Measurements from ENCODE around the gene MYL2. TPM values are rescaled to one million over a fixed set of nuclear protein-coding genes. Genes with fewer than 3 reads are reported as not detected.

Gene MYL2
- total and polyA plus RNA-seq, 12 donors, result 9,270 to 56,186 (median 26,130) TPM

DNA sequence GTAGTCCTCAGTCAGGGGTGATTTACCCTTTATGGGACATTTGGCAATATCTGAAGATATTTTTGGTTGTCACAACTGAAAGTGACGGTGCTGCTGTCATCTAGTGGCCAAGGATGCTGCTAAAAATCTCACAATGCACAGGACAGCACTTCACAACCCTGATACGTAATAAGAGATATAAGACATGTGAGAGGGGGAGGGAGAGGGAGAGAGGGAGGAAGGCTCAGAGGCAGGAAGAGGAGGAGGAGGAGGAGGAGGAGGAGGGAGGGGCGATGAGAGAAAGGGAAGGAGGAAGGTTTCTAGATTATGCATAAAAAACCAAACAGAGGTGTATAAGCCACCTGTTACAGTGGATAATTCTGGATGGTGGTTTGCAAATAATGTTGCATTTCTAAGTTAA lies 14.3 kb downstream of the MYL2 start:
- H3K4me1 ChIP-seq, result no peaks in the 10 kb centered on the region
- TF ChIP-seq, protein P1, sequence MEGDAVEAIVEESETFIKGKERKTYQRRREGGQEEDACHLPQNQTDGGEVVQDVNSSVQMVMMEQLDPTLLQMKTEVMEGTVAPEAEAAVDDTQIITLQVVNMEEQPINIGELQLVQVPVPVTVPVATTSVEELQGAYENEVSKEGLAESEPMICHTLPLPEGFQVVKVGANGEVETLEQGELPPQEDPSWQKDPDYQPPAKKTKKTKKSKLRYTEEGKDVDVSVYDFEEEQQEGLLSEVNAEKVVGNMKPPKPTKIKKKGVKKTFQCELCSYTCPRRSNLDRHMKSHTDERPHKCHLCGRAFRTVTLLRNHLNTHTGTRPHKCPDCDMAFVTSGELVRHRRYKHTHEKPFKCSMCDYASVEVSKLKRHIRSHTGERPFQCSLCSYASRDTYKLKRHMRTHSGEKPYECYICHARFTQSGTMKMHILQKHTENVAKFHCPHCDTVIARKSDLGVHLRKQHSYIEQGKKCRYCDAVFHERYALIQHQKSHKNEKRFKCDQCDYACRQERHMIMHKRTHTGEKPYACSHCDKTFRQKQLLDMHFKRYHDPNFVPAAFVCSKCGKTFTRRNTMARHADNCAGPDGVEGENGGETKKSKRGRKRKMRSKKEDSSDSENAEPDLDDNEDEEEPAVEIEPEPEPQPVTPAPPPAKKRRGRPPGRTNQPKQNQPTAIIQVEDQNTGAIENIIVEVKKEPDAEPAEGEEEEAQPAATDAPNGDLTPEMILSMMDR (IDR thresholded peaks at IDR 0.05), result no peak
- 17 to 24% methylated on average over 3 of the region's 3 CpGs for WGBS, 2 donors
- intact Hi-C loops (cut with DNase I), result no loop called here
- H3K27ac ChIP-seq, result no peak overlapping the region
- DNase-seq (no peak), ATAC-seq (no peak)
- H3K36me3 ChIP-seq, result peaks cover 0 to 15% (median 0%) of the 10 kb centered on the region in 9 donors
- no peaks in the 10 kb centered on the region for H3K27me3 ChIP-seq
- no peak overlapping the region for H3K4me3 ChIP-seq
- no peaks in the 10 kb centered on the region for H3K9me3 ChIP-seq

DNA sequence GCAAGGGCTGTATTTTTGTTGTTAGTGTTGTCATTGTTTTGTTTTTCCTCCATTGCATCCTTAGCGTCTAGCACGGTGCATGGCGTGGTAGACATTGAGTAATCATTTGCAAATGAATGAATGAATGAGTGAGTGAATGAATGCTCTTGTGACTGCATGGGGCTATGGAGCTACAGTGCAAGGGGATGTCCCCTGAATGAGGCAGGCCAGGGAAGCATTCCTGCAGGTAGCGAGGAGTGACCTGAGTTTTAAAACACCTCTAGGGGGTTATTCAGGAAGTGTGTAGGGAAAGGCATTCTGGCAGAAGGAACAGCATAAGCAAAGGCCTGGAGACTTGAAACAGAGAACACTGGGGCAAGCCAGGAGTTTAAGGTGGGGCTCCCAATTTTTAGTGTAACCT lies 16.9 kb downstream of the MYL2 start:
- ATAC-seq (no peak), DNase-seq (no peak)
- 92 to 96% methylated on average over 4 of the region's 4 CpGs for WGBS, 2 donors
- TF ChIP-seq, protein P1 (IDR thresholded peaks at IDR 0.05), result no peak
- no peak overlapping the region for H3K4me3 ChIP-seq
- H3K27ac ChIP-seq, result no peak overlapping the region
- no peaks in the 10 kb centered on the region for H3K4me1 ChIP-seq
- H3K27me3 ChIP-seq, result no peaks in the 10 kb centered on the region
- no peaks in the 10 kb centered on the region for H3K36me3 ChIP-seq
- intact Hi-C loops (cut with DNase I), result no loop called here
- H3K9me3 ChIP-seq, result no peaks in the 10 kb centered on the region

DNA sequence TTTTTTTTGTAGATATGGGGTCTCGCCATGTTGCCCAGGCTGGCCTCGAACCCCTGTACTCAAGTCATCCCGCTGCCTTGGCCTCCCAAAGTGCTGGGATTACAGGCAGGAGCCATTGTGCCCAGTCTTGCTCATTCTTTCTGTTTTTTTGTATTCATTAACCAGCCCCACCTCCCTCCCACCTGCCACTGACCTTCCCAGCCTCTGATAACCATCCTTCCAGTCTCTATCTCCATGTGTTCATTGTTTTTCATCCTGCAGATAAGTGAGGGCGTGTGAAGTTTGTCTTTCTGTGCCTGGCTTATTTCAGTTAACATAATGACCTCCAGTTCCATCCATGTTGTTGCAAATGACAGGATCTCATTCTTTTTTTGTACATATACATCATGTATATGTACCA lies 19.0 kb downstream of the MYL2 start:
- H3K27me3 ChIP-seq, result no peaks in the 10 kb centered on the region
- ATAC-seq, result no peak
- TF ChIP-seq, protein P1 (IDR thresholded peaks at IDR 0.05), result no peak
- 74 to 83% methylated on average over 4 of the region's 4 CpGs for WGBS, 2 donors
- no peak overlapping the region for H3K4me3 ChIP-seq
- no peak overlapping the region for H3K27ac ChIP-seq
- intact Hi-C loops (cut with DNase I), result no loop called here
- DNase-seq, result no peak
- no peaks in the 10 kb centered on the region for H3K9me3 ChIP-seq
- H3K4me1 ChIP-seq, result no peaks in the 10 kb centered on the region
- H3K36me3 ChIP-seq, result no peaks in the 10 kb centered on the region

DNA sequence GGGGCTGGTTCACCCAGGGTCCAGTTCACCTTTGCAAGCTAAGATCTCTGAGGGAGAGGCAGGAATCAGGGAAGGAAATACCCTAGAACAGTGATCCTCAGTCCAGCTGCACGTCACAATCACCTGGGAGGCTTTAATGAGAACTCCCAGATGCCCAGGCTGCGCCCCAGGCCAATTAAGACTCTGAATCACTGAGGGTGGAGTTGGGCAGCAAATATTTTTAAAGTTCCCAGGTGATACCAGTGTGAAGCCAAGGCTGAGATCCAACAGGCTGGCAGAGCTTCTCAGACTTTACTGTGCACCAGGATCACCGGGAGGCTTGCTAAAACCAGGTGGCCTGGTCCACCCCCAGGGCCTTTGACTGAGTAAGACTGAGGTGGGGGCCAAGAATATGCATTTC lies 23.8 kb downstream of the MYL2 start:
- no peak overlapping the region for H3K27ac ChIP-seq
- peaks cover 0 to 7% (median 0%) of the 10 kb centered on the region in 7 donors for H3K27me3 ChIP-seq
- no peak for ATAC-seq
- TF ChIP-seq, protein P1 (IDR thresholded peaks at IDR 0.05), result no peak
- H3K4me3 ChIP-seq, result no peak overlapping the region
- no peak for DNase-seq
- WGBS, 2 donors, result 37 to 47% methylated on average over 3 of the region's 3 CpGs
- intact Hi-C loops (cut with DNase I), result loop anchor here in 2 of 10 donors (10.0 kb wide), 2 partner anchors 398 to 418 kb away; no protein-coding TSS in a partner anchor
- H3K9me3 ChIP-seq, result peaks cover 0 to 4% (median 0%) of the 10 kb centered on the region in 11 donors
- H3K4me1 ChIP-seq, result peaks cover 0 to 17% (median 5%) of the 10 kb centered on the region in 9 donors
- no peaks in the 10 kb centered on the region for H3K36me3 ChIP-seq
